ENCODE measurements around the gene JCHAIN. TPM values are rescaled to one million over a fixed set of nuclear protein-coding genes. Genes with fewer than 3 reads are reported as not detected.

JCHAIN gene
- total RNA-seq, 1 experiment from 2014 or later = not detected

- DNase-seq (ENCODE audit: low read depth) = no peak
These were observed 26.1 kb downstream of the JCHAIN start for GRCh38 chr4:70640192-70640591.

- DNase-seq (ENCODE audit: low read depth) = no peak
These were observed 28.9 kb downstream of the JCHAIN start for GRCh38 chr4:70637239-70637913.

GRCh38 chr4:70634482-70634881, 31.8 kb downstream of the JCHAIN start:
- DNase-seq (ENCODE audit: low read depth) = no peak

- DNase-seq (ENCODE audit: low read depth) = peak; percentile 1
These were observed 34.3 kb downstream of the JCHAIN start for GRCh38 chr4:70632028-70632427.

- DNase-seq (ENCODE audit: low read depth) = no peak
These were observed 36.1 kb downstream of the JCHAIN start for GRCh38 chr4:70630162-70630561.

GRCh38 chr4:70629469-70630090, 36.7 kb downstream of the JCHAIN start:
- no peak for DNase-seq (ENCODE audit: low read depth)

GRCh38 chr4:70628444-70628843, 37.9 kb downstream of the JCHAIN start, which contains the start of gene ENAM:
Gene ENAM (plus strand): TSS chr4:70628744. CDS start chr4:70629501, 757 bp downstream.
- DNase-seq (ENCODE audit: low read depth) = no peak

GRCh38 chr4:70627620-70628019, 38.7 kb downstream of the JCHAIN start:
- DNase-seq (ENCODE audit: low read depth) = no peak

- DNase-seq (ENCODE audit: low read depth) = no peak
These were observed 42.0 kb downstream of the JCHAIN start for GRCh38 chr4:70624226-70624793.

GRCh38 chr4:70623323-70623722, 43.0 kb downstream of the JCHAIN start:
- no peak for DNase-seq (ENCODE audit: low read depth)

GRCh38 chr4:70619778-70620177, 46.5 kb downstream of the JCHAIN start:
- DNase-seq (ENCODE audit: low read depth) = no peak

GRCh38 chr4:70619288-70619687, 47.0 kb downstream of the JCHAIN start:
- DNase-seq (ENCODE audit: low read depth) = no peak

- no peak for DNase-seq (ENCODE audit: low read depth)
These were observed 52.1 kb downstream of the JCHAIN start for GRCh38 chr4:70614184-70614555.

- no peak for DNase-seq (ENCODE audit: low read depth)
These were observed 52.8 kb downstream of the JCHAIN start for GRCh38 chr4:70613306-70614183.

- DNase-seq (ENCODE audit: low read depth) = no peak
These were observed 58.0 kb downstream of the JCHAIN start for GRCh38 chr4:70608324-70608723.

- DNase-seq (ENCODE audit: low read depth) = no peak
These were observed 58.9 kb downstream of the JCHAIN start for GRCh38 chr4:70607334-70607853.

- no peak for DNase-seq (ENCODE audit: low read depth)
These were observed 59.8 kb downstream of the JCHAIN start for GRCh38 chr4:70606459-70606858.

Other genes starting within 250 kb of the JCHAIN start
- not detected in 2 replicates for gene MUC7, start 194.3 kb downstream of the JCHAIN start, total RNA-seq (2014; rRNA removed; shearing (Covaris generic))
- 98.3 and 106 TPM in 2 replicates for gene AMTN, start 147.9 kb downstream of the JCHAIN start, total RNA-seq (2014; rRNA removed; shearing (Covaris generic))
- gene AMBN, start 74.3 kb downstream of the JCHAIN start, total RNA-seq (2014; rRNA removed; shearing (Covaris generic)) = 0.06 TPM in 1 of 2 replicates, not detected in the other
- not detected in 2 replicates for gene ENAM, start 37.8 kb downstream of the JCHAIN start, total RNA-seq (2014; rRNA removed; shearing (Covaris generic))
- gene UTP3, start 22.0 kb upstream of the JCHAIN start, total RNA-seq (2014; rRNA removed; shearing (Covaris generic)) = 15.7 and 20.0 TPM in 2 replicates
- 8.3 and 13.9 TPM in 2 replicates for gene RUFY3, start 55.5 kb upstream of the JCHAIN start, total RNA-seq (2014; rRNA removed; shearing (Covaris generic))
- gene GRSF1, start 173.4 kb upstream of the JCHAIN start, total RNA-seq (2014; rRNA removed; shearing (Covaris generic)) = 66.8 and 79.3 TPM in 2 replicates
- 3.0 and 5.0 TPM in 2 replicates for gene MOB1B, start 235.9 kb upstream of the JCHAIN start, total RNA-seq (2014; rRNA removed; shearing (Covaris generic))